ENCODE data around the gene RNFT2.
"Not testable (repeated sequence)": the region's sequence is repeated elsewhere in the genome, so short reads cannot be mapped to it uniquely, and the experiment has no call there.

RNFT2 gene

DNA sequence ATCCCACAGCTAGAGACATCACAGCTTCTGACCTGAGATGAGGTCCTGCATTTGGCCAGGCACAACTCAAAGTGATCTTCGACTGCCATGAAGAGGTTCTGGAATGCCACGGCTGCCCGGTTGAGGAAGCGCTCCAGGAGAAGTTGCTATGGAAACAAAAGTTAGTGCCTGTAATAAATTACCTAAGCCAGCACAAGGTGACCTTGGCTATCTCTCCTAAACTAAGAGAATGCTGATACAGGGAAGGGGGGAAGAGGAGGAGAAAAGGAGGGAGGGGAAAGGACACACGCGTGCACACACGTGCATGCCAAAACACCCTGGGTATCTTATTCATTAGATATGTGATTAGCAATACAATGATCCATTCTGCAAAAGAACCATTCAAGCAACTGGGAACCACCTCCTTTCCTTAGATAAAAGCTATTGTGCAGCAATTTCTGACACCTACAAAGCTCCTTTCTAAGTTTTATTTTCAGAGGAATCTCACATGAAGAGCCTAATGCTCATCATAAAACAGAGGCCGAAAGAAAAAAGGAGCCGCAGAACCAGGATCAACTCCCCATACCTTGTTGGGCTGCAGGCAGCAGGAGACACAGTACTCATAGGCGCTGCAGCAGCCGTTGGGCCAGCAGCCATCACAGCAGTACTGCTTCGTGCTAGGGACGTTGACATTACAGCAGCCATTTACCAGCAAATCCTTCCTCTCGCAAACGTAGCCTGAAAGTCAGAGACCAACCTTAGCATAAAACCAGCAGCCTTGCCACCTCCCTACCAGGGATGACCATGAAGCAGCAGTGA is 18.2 kb upstream of the RNFT2 start:
- Mint-ChIP-seq H3K36me3 (ENCODE audit: low read depth) (peaks cover 40% of the 10 kb centered on the region), H3K9me3 (no peaks in the 10 kb centered on the region), H3K27ac (no peak overlapping the region), H3K4me3 (no peak overlapping the region), H3K27me3 (no peaks in the 10 kb centered on the region), H3K4me1 (ENCODE audit: low read depth) (peaks cover 10% of the 10 kb centered on the region)

DNA sequence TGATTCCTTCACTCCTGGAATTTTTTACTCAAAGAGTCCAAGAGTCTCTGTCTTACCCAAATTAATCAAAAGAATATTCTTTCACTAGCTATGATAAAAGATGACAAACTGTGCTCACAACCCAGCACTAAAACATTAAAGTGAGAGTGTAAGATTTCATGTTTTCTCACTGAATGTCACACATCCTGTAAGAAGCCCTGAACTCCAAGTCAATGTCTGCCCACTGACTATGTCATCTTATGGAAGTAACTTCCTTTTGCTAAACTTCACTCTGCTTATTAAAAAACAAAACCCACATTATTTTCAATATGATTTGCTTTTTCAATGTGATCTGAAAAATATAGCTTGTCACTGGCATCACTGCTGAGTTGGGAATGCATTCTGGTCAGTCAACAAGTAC is 15.9 kb upstream of the RNFT2 start:
- Mint-ChIP-seq H3K27me3 (no peaks in the 10 kb centered on the region), H3K36me3 (ENCODE audit: low read depth) (peaks cover 23% of the 10 kb centered on the region), H3K27ac (no peak overlapping the region), H3K4me1 (ENCODE audit: low read depth) (peaks cover 14% of the 10 kb centered on the region), H3K4me3 (no peak overlapping the region), H3K9me3 (no peaks in the 10 kb centered on the region)

DNA sequence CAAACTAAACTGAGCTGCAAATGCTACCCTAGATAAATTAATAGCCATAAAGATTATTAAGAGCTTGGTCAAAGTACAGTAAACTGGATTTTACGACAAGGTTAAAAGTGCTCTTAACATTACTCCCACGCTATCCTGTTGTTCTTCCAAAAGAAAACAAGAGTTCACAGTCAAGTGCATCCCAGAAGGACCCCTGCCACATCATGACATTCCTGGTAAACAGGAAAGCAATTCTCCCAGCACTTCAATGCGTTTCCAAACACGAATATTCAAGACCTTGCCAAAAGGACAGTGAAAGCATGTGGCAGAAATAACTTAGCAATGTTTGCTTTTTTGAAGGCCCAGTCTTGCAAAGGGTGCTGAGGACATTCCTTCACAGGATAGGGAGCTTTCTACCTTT is 11.4 kb upstream of the RNFT2 start:
- Mint-ChIP-seq H3K36me3 (ENCODE audit: low read depth) (peaks cover 15% of the 10 kb centered on the region), H3K4me1 (ENCODE audit: low read depth) (peaks cover 8% of the 10 kb centered on the region), H3K27me3 (no peaks in the 10 kb centered on the region), H3K27ac (no peak overlapping the region), H3K4me3 (no peak overlapping the region), H3K9me3 (no peaks in the 10 kb centered on the region)

DNA sequence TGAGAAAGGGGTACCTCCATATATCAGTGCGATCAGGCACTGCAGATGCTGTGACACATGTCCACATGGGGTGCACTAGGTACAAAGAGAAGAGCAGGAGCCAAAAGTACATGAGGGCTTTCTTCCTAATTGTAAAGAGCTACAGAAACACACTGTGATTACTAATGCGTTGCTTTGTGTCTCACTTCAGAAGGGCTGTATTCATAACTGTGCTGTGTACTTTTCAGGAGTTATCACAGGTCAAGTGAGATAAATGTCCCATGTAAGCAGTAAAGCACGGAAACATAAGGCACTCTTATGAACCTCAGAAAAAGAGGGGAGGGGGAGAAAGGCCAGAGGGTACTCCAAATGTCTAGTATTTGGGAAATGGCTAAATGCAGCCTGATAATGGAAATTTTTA is 10.9 kb upstream of the RNFT2 start:
- Mint-ChIP-seq H3K4me1 (ENCODE audit: low read depth) (peaks cover 8% of the 10 kb centered on the region), H3K4me3 (no peak overlapping the region), H3K36me3 (ENCODE audit: low read depth) (peaks cover 15% of the 10 kb centered on the region), H3K27me3 (no peaks in the 10 kb centered on the region), H3K9me3 (no peaks in the 10 kb centered on the region), H3K27ac (no peak overlapping the region)

DNA sequence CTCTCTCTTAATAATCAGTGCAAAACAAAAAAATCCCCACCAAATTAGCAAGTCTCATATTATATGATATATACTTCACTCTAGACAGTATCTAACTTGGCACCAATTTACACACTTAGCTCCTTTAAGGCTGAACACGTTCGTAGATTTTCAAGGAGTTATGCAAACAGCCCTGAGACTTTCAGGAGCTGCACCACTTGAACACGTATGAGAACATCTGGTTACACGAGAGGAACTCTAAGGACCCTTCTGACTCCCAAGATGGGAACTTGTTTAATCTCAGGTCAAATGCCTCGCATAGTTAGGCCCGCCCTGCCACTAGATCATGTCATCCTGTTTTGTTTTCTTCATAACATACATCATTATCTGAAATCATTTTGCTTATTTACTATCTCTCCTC is 10.2 kb upstream of the RNFT2 start:
- Mint-ChIP-seq H3K27ac (no peak overlapping the region), H3K9me3 (no peaks in the 10 kb centered on the region), H3K27me3 (no peaks in the 10 kb centered on the region), H3K4me1 (ENCODE audit: low read depth) (peaks cover 3% of the 10 kb centered on the region), H3K4me3 (no peak overlapping the region), H3K36me3 (ENCODE audit: low read depth) (peaks cover 12% of the 10 kb centered on the region)

DNA sequence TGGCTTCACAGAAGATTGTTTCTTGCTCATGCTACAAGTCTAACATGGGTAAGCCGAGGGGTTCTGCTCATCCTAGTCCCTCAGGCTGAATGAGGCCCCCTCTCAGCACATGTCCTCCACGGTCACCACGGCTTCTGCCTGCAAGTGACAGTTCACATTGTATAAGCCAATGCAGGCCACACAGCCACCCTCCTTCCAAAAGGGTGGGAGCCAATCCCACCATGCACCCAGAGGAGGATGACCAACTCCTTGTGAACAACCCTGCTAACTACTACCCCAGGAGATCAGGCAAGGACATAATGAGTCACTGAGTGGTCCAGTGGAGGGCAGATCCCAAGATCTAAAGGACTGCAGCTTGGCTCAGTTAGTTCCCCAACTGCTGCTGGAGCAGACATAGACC is 6.3 kb upstream of the RNFT2 start:
- Mint-ChIP-seq H3K4me1 (ENCODE audit: low read depth) (peaks cover 20% of the 10 kb centered on the region), H3K4me3 (no peak overlapping the region), H3K36me3 (ENCODE audit: low read depth) (peaks cover 26% of the 10 kb centered on the region), H3K9me3 (no peaks in the 10 kb centered on the region), H3K27me3 (no peaks in the 10 kb centered on the region), H3K27ac (no peak overlapping the region)

DNA sequence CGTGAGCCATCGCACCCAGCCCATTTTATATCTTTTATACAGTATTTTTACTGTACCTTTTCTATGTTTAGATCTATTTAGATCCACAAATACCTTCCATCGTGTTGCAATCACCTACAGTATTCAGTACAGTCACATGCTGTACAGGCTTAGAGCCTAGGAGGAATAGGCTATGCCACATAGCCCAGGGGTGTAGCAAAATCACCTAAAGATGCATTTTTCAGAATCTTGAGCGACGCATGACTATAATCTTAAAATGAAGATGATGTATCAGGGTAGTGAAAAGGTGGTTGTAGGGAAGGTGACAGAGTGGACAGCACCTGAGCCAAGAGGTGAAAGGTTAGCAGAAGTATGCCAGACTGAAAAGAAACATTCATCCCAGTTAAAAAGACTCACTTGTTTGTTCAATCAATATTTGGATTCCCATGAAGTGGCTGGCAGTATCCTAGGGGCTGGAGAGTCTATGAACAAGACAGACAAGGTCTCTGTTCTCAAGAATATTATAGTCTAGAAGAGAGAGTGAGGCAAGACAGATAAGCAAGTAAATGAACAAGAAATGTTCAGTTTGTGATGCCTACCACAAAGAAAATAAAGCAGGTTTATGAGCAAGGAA is 3.9 kb upstream of the RNFT2 start:
- Mint-ChIP-seq H3K27ac (no peak overlapping the region), H3K4me3 (no peak overlapping the region)

DNA sequence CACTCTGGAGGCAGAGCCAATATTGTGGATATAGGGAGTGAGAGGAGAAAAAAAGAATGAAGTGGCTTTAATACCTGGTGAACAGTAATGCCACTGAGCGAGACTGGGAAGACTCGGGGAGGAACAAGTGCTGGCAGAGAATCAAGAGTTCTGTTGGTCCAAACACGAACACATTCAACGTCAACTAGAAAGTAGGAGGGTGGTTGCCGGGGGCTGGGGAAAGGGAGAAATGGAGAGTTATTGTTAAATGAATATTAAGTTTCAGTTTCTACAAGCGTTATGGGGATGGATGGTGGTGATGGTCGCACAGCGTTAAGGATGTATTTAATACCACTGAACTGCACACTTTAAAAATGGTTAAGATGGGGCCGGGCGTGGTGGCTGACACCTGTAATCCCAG is 3.0 kb upstream of the RNFT2 start:
- H3K4me3 Mint-ChIP-seq, result peak overlapping the region; percentile 11
- H3K4me1 Mint-ChIP-seq (ENCODE audit: low read depth), result peaks cover 28% of the 10 kb centered on the region
- no peaks in the 10 kb centered on the region for H3K27me3 Mint-ChIP-seq
- peaks cover 19% of the 10 kb centered on the region for H3K36me3 Mint-ChIP-seq (ENCODE audit: low read depth)
- no peak overlapping the region for H3K27ac Mint-ChIP-seq
- H3K9me3 Mint-ChIP-seq, result no peaks in the 10 kb centered on the region

More for the DNA sequence above, 3.9 kb upstream of the RNFT2 start:
- Mint-ChIP-seq H3K4me1 (ENCODE audit: low read depth) (peaks cover 28% of the 10 kb centered on the region), H3K9me3 (no peaks in the 10 kb centered on the region), H3K27me3 (no peaks in the 10 kb centered on the region), H3K36me3 (ENCODE audit: low read depth) (peaks cover 23% of the 10 kb centered on the region)

DNA sequence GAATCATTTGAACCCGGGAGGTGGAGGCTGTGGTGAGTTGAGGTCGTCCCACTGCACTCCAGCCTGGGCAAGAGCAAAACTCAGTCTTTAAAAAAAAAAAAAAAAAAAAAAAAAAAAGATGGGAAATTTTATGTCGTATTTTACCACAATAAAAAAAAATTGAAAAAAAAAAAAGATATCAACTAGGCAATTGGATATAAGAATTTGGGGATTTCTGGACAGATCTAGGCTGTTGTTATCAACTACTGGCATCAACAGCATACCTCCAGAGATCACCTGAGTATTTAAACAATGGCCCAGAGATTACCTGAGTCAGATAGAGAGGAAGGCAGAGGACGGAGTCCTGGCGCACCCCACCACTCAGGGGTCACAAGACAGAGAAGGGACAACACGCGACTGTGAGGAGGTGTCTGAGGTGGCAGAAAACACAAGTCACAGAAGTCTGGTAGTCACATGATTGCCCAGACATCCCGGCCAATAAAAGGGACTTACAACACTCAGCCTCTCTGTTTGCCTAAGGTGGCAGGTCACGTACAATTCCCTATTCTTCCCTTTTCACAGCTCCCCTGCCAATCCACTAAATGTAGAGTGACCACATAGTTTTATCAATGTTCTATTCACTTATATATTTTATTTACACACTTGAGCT is 2.0 kb upstream of the RNFT2 start:
- Mint-ChIP-seq H3K27ac (no peak overlapping the region), H3K36me3 (ENCODE audit: low read depth) (peaks cover 19% of the 10 kb centered on the region)

DNA sequence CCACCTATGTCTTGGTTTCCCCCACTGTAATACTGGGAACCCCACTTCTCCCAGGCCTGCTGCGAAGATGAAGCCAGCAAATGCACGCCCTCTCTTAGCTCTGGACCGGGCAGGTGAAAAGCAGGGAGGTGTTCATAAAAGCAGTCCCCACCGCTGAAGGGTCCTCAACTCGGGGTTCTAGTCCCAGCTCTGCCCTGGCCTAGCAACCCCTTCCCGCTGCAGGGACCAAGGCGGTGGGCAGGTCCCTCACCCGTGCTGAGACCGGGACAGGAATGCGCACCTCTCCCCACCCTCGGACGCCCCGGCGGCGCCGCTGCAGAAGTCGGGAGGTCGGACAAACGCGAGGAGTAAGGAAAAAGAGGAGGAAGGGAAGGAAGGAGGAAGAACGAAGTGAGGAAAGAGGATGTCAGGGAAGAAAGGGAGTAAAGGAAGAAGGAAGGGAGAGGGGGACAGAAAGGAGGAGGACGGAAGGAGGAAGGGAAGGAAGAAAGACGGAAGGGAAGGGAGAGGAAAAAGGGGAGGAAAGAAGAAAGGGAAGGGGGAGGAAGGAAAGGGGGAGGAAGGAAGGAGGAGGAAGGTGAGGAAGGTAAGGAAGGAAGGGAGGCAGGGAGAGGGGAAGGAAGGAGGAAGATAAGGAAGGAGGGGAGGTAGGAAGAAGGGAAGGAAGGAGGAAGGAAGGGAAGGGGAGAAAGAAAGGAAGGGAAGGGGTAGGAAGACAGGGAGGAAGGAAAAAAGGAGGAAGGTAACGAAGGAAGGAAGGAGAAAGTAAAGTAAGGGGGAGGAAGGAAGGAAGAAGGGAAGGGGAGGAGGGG is 947 bp upstream of the RNFT2 start:
- no peaks in the 10 kb centered on the region for H3K9me3 Mint-ChIP-seq
- peak overlapping the region; percentile 96 for H3K4me3 Mint-ChIP-seq
- peaks cover 23% of the 10 kb centered on the region for H3K36me3 Mint-ChIP-seq (ENCODE audit: low read depth)
- H3K27me3 Mint-ChIP-seq, result no peaks in the 10 kb centered on the region
- peaks cover 28% of the 10 kb centered on the region for H3K4me1 Mint-ChIP-seq (ENCODE audit: low read depth)
- peak overlapping the region; percentile 88 for H3K27ac Mint-ChIP-seq

More for the DNA sequence above, 2.0 kb upstream of the RNFT2 start:
- Mint-ChIP-seq H3K4me3 (peak overlapping the region; percentile 96), H3K27me3 (no peaks in the 10 kb centered on the region), H3K9me3 (no peaks in the 10 kb centered on the region), H3K4me1 (ENCODE audit: low read depth) (peaks cover 28% of the 10 kb centered on the region)

DNA sequence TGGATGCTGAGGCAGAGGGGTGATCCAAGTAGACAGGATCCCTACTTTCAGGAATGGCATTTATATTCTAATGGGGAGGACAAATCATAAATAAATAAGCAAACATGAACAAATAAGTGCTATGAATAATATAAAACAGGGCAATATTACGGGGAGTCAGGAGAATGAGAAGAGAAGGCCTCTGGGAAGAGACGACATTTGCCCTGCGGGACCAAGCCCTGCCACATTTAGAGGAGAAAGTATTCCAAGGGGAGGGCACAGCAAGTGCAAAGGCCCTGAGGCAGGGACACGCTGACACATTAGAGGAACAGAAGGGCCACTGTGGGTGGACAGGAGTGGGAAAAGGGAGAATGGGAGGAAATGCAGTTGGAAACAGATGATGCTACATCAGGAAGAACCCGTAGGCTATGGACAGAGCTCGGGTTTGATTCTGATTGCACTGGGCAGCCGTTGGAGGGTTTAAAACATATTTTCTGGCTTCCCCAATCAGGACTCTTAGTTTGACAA is 1.3 kb downstream of the RNFT2 start:
- Mint-ChIP-seq H3K9me3 (no peaks in the 10 kb centered on the region), H3K27ac (no peak overlapping the region), H3K27me3 (no peaks in the 10 kb centered on the region), H3K4me3 (no peak overlapping the region), H3K4me1 (ENCODE audit: low read depth) (peaks cover 26% of the 10 kb centered on the region), H3K36me3 (ENCODE audit: low read depth) (peaks cover 13% of the 10 kb centered on the region)

DNA sequence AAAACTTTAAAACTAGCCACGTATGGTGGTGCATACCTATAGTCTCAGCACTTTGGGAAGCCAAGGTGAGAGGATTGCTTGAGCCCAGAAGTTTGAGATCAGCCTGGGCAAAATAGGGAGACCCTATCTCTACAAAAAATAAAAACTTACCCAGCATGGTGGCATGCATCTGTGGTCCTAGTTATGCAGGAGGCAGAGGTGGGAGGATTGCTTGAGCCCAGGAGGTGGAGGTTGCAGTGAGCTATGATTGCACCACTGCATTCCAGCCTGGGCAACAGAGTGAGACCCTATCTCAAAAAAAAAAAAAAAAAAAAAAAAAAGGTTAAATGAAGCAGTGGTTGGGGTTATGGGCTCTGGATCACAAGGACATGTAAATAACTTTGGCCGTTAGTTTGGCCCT is 4.7 kb downstream of the RNFT2 start:
- not testable (repeated sequence) for H3K27ac Mint-ChIP-seq; H3K36me3 Mint-ChIP-seq (ENCODE audit: low read depth); H3K4me3 Mint-ChIP-seq; H3K9me3 Mint-ChIP-seq; H3K4me1 Mint-ChIP-seq (ENCODE audit: low read depth); H3K27me3 Mint-ChIP-seq

DNA sequence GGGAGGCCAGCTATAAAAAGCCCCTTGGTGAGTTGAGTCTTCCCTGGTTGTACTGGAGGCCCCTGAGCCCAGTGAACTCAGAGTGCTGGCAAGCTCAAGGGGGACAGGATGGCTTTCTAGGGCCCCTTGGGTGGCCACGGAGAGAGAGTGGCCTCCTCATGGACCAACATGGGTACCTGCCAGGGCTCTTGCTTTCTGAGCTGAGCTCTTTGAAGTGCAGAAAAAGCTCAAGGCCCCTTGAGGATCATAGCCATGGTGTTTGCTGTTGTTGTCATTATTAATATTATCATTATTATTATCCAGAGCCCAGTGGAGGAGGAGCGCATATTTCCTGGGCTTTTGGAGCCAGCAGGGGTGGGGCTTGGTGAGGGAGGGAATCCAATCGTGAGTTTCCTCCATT is 6.7 kb downstream of the RNFT2 start:
- Mint-ChIP-seq H3K27me3 (no peaks in the 10 kb centered on the region), H3K36me3 (ENCODE audit: low read depth) (peaks cover 4% of the 10 kb centered on the region), H3K4me3 (no peak overlapping the region), H3K4me1 (ENCODE audit: low read depth) (no peaks in the 10 kb centered on the region), H3K27ac (no peak overlapping the region), H3K9me3 (no peaks in the 10 kb centered on the region)

DNA sequence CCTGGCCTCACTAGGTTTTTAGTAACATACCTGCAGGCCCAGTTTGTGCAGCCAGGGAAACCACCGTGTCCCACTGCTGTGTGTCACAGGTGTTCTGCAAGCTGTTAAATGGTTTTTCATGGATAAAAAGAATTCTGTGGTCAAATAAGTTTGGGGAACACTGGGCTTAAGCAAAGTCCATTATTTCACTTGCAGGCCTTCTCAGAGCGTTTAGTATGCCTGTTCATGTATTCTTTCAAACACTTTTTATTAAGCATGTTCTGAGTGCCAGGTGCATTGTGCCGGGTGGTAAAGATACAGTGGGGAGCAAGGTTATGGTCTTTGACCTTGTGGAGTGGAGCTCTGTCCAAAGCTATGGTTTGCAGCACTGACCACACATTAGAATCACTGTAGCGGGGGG is 7.4 kb downstream of the RNFT2 start:
- H3K27me3 Mint-ChIP-seq, result no peaks in the 10 kb centered on the region
- no peak overlapping the region for H3K27ac Mint-ChIP-seq
- no peaks in the 10 kb centered on the region for H3K9me3 Mint-ChIP-seq
- H3K36me3 Mint-ChIP-seq (ENCODE audit: low read depth), result peaks cover 4% of the 10 kb centered on the region
- no peak overlapping the region for H3K4me3 Mint-ChIP-seq
- no peaks in the 10 kb centered on the region for H3K4me1 Mint-ChIP-seq (ENCODE audit: low read depth)

DNA sequence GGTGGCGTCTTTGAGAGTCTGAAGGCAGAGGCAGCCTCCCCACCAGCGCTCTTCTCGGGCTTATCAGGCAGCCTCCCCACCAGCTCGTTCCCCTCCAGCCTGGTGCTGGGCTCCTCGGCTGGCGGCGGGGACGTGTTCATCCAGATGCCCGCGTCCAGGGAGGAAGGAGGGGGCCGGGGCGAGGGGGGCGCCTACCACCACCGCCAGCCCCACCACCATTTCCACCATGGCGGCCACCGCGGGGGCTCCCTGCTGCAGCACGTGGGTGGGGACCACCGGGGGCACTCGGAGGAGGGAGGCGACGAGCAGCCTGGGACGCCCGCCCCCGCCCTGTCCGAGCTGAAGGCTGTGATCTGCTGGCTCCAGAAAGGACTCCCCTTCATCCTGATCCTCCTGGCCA is 11.8 kb downstream of the RNFT2 start:
- Mint-ChIP-seq H3K4me1 (ENCODE audit: low read depth) (no peaks in the 10 kb centered on the region), H3K4me3 (no peak overlapping the region), H3K36me3 (ENCODE audit: low read depth) (peaks cover 15% of the 10 kb centered on the region), H3K9me3 (no peaks in the 10 kb centered on the region), H3K27me3 (no peaks in the 10 kb centered on the region), H3K27ac (no peak overlapping the region)

Measured in stimulated activated naive CD8-positive, alpha-beta T cell treated with anti-CD3 and anti-CD28 coated beads, Interleukin-15, Interleukin-2, amounts not matched to agents 100 ng/mL and 50 ng/mL, for 24 hours (primary cell).